GM12875 (cell line): ENCODE measurements around the gene COPG2.

ENCODE experiments used
- H3K4me3 ChIP-seq: one replicate; pipeline ENCODE4 v1.5.1; 2011; ENCODE audit warnings: low read depth, low read length, control low read depth
- CTCF ChIP-seq: IDR thresholded peaks from 2 replicates; pipeline ENCODE4 v1.5.1; 2011; ENCODE audit warnings: low read depth, mild to moderate bottlenecking, control low read depth, inconsistent platforms, low read length, moderate library complexity, borderline replicate concordance; ENCODE audit not compliant: insufficient read depth

COPG2 gene

DNA sequence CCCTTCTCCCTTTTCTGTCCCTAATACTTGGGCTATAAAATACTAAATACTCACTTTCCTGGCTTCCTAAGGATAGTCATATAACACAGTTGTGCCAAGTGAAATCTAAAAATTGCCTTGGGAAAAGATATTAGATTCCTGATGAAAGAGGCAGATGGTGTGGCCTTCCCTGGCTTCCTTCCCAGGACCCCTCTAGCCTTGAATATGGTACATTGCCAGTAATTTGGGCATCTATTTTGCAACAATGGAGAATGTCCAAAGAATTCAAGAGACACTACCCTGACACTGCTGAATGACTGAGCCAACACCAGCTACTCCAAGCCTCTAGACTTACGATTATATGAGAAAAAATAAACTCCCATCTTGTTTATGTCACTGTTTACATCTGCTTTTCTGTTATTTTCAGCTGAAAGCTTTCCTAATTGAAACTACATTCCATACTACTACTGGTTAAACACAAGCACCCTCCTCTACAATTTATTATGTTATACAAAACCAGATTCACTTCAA, 17.9 kb downstream of the COPG2 start:
- TF ChIP-seq CTCF, result no peak
- H3K4me3 ChIP-seq, result no peak overlapping the region

DNA sequence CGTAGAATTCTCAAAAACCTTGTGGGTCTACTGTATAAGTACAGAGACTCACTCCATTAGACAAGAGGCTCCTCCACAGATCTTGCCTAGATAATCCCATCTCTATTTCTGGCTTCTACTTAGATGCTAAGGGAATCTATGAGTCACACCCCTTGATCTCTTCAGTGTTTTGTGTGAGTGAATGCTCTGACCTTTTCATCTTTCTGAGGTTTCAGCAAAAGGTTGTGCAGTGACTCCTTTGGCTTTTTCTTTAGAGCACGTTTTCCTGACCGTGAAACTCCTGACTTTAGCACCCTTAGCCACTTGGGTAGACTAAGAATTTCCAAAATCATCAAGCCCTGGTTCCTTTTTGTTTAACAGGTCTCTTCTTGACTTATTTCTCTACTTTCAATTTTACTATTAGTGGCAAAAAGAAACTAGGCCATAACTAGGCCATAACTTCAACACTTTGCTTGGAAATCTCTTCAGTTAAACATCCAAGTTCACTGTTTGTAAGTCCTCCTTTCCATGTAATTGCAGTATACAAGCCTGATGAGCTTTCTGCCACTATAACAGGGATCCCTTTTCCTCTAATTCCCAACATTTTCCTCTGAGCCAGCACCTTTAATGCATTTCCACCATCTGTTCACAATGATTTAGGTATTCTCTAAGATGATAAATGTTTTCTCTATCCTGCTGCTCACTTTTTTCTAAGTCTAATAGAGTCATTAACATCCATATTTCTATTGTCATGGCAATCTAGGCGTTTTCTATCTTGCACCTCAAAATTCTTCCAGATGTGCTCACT, 19.4 kb downstream of the COPG2 start:
- TF ChIP-seq CTCF, result no peak
- no peak overlapping the region for H3K4me3 ChIP-seq

- no peak for TF ChIP-seq CTCF
- H3K4me3 ChIP-seq, result no peak overlapping the region
Observed at GRCh38 chr7:130648580-130648979, 20.0 kb downstream of the COPG2 start.

DNA sequence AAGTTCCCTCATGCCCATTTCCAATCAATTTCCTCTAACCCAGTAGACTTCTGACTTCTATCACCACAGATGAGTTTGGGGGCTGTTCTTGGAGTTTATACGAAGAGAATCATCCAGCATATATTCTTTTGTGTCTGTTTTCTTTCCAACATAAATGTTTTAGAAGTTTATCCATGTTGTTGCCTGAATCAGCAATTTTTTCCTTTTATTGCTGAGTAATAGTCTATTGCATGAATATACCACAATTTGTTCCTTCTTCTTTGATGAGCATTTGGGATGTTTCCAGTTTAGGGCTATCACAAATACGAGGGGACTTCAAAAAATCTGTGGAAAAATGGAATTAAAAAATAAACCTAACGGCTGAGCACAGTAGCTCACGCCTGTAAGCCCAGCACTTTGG, 26.2 kb downstream of the COPG2 start:
- H3K4me3 ChIP-seq, result no peak overlapping the region
- no peak for TF ChIP-seq CTCF

DNA sequence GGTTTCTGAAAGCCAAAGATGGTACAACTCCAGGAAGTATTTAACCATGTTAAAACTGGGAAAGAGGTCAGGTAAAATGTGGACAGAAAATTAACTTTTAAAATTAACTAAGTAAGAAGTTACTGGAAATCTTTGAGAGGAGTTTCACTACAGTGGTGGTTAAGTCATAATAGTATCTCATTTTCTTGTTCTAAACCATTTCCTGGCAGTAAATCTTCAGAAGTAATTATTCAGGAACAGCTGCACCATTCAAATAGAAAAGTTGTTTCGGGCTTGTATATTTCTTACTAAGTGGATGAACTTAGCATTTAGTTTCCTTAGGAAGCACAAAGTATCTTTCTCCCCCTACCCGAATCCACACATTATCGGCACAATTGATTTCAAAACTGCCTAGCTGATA, 27.1 kb downstream of the COPG2 start:
- no peak for TF ChIP-seq CTCF
- H3K4me3 ChIP-seq, result no peak overlapping the region

GRCh38 chr7:130641040-130641439, 27.5 kb downstream of the COPG2 start:
- no peak overlapping the region for H3K4me3 ChIP-seq
- no peak for TF ChIP-seq CTCF

DNA sequence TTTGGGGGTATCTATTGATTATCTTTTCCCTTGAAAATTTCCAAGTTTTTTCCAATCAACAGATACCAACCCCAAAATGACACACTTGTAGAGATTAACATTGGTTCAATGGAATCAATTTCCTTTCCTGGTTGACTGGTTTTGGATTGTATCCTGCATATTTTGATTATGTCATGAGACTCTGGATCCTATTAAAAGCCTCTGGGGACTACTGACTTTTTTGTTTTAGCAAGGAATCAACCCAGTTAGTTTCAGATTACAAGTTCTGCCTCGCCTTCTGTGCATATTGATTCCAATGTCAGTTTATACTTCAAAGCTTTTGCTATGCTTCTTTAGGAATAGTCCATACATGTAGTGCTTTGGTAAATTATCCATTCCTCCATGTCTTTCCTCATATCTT, 29.2 kb downstream of the COPG2 start:
- no peak for TF ChIP-seq CTCF
- H3K4me3 ChIP-seq, result no peak overlapping the region
